Caco-2 (cell line): ENCODE data around the gene KCNIP2. TPM values are rescaled to one million over a fixed set of nuclear protein-coding genes. Genes with fewer than 3 reads are reported as not detected.

Experiments used
- BruUV-seq: library from RNA; stranded (reverse); fragments of 400-500 nt; replicated peaks from 2 replicates; lab custom pipeline; 2021; lab: Mats Ljungman, UMichigan
- CTCF ChIA-PET: fragments of 300-600 bp; sonication (Branson Sonifier 250); formaldehyde crosslinking; loops from one replicate; lab custom pipeline; 2022; ENCODE audit warnings: antibody characterized with exemption; lab: Charles Lee
- POLR2A ChIA-PET: fragments of 300-600 bp; sonication (Branson Sonifier 250); formaldehyde crosslinking; loops from one replicate; lab custom pipeline; 2022; ENCODE audit warnings: antibody characterized with exemption; lab: Charles Lee
- DNase-seq, 2 experiments: peaks; one replicate each; pipeline versions ENCODE4 v3.0.0 to v3.0.0-alpha.2; 2020 to 2022
- H3K27me3 ChIP-seq: replicated peaks from 2 replicates; pipeline ENCODE4 v1.6.0; 2011; ENCODE audit warnings: low read length; ENCODE audit not compliant: control insufficient read depth, insufficient read depth
- H3K36me3 ChIP-seq: 2 replicates; pipeline ENCODE4 v1.5.1; 2011; ENCODE audit warnings: low read length; ENCODE audit not compliant: control insufficient read depth, insufficient read depth
- H3K4me1 ChIP-seq: fragments of 250-450 bp; sonication (Bioruptor Pico); 2 replicates; pipeline ENCODE4 v1.5.1; 2020; ENCODE audit warnings: mild to moderate bottlenecking
- H3K4me3 ChIP-seq: 2 replicates; pipeline ENCODE4 v1.5.1; 2011; ENCODE audit warnings: low read depth, mild to moderate bottlenecking, control low read depth, low read length
- H3K9me3 ChIP-seq: fragments of 250-450 bp; sonication (Bioruptor Pico); 2 replicates; pipeline ENCODE4 v1.5.1; 2020; ENCODE audit warnings: mild to moderate bottlenecking, moderate library complexity
- H3K27ac Mint-ChIP-seq: one replicate; pipeline ENCODE4 v1.8.0; 2022; ENCODE audit warnings: mixed read lengths; ENCODE audit not compliant: unreplicated experiment
- H3K27me3 Mint-ChIP-seq: one replicate; pipeline ENCODE4 v1.8.0; 2022; ENCODE audit warnings: mixed read lengths; ENCODE audit not compliant: insufficient read depth, unreplicated experiment
- H3K36me3 Mint-ChIP-seq: one replicate; pipeline ENCODE4 v1.8.0; 2022; ENCODE audit warnings: mild to moderate bottlenecking, mixed read lengths; ENCODE audit not compliant: insufficient read depth, unreplicated experiment
- H3K4me1 Mint-ChIP-seq: one replicate; pipeline ENCODE4 v1.8.0; 2022; ENCODE audit warnings: low read depth, mixed read lengths; ENCODE audit not compliant: unreplicated experiment
- H3K4me3 Mint-ChIP-seq: one replicate; pipeline ENCODE4 v1.8.0; 2022; ENCODE audit warnings: mild to moderate bottlenecking, moderate library complexity, mixed read lengths; ENCODE audit not compliant: unreplicated experiment
- H3K9me3 Mint-ChIP-seq: one replicate; pipeline ENCODE4 v1.8.0; 2022; ENCODE audit warnings: mixed read lengths; ENCODE audit not compliant: unreplicated experiment
- intact Hi-C: fragments of 100-400 bp; cut with micrococcal nuclease; formaldehyde crosslinking; loops from one replicate; pipeline ENCODE4 v1.10.0; 2022; ENCODE audit not compliant: unreplicated experiment
- total RNA-seq: library from RNA; stranded (reverse); gene quantifications from 2 replicates; pipeline ENCODE4 v1.2.3, GENCODE V29; 2022
- TF ChIP-seq, protein P1 (sequence below), 2 experiments: fragments of 200-600 bp in 1 of 2; IDR thresholded peaks; 1 replicate in 1 of 2; 2 replicates in 1 of 2; pipeline versions ENCODE4 v1.5.1 to v1.8.0; 2011 to 2022; ENCODE audit warnings: antibody characterized with exemption in 1 of 2, control low read depth in 1 of 2, inconsistent platforms in 1 of 2, low read depth in 1 of 2, low read length in 1 of 2, mild to moderate bottlenecking in 1 of 2, moderate library complexity in 1 of 2; ENCODE audit not compliant: insufficient read depth in 1 of 2, severe bottlenecking in 1 of 2, unreplicated experiment in 1 of 2

KCNIP2 gene
- total RNA-seq, 1 experiment from 2014 or later, result 6.1 TPM

DNA sequence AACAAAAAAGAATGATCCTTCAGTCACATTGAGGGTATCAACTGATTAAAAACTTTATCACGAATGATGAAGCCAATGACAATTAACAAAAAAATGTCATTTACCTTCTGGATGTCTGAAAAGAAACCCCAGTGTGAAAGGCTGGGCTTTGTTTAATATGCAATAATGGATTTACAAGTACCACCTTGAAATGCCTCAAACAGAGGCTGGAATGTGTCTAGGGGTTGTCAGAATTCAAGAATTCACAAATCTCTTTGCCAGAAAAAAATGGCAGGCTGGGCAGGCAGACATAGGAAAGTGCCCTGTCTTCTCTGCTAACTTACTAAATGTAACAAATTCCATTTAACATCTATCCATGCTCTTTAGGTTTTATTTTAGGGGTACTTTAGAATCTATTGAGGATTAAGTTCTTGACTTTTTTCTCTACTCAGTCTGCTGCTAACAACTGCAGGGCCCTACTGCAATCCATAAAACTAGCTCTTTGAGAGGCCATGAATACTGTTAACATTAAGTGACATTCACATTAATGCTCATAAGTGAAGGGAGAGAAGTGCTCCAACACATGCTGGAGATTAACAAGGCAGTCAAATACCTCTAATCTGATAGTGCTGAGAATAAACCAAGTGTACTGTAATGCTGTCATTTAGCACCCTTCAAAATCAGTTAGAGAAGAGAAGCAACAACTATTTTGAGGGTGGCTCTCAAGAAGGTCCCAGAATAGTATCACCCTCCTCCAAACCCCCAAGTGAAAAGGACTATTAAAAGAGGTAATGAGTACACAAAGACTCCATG lies 43.1 kb upstream of the KCNIP2 start:
- H3K36me3 Mint-ChIP-seq, result peaks cover 14% of the 10 kb centered on the region
- no TSS peak for BruUV-seq
- POLR2A ChIA-PET, result no interaction called here
- no peak overlapping the region for H3K27ac Mint-ChIP-seq
- H3K9me3 ChIP-seq, result no peaks in the 10 kb centered on the region
- no peak for DNase-seq
- H3K36me3 ChIP-seq, result no peaks in the 10 kb centered on the region
- no peaks in the 10 kb centered on the region for H3K9me3 Mint-ChIP-seq
- peaks cover 4% of the 10 kb centered on the region for H3K4me1 Mint-ChIP-seq
- H3K4me3 ChIP-seq, result no peak overlapping the region
- H3K4me3 Mint-ChIP-seq, result no peak overlapping the region
- no peaks in the 10 kb centered on the region for H3K27me3 Mint-ChIP-seq
- CTCF ChIA-PET, result interaction anchor here (4.6 kb wide), 1 partner anchor 122 kb away, joined by 73 read pairs; no protein-coding TSS in a partner anchor
- H3K4me1 ChIP-seq, result peaks cover 7% of the 10 kb centered on the region; the same call in 1 of the 2 replicates
- no peaks in the 10 kb centered on the region for H3K27me3 ChIP-seq
- intact Hi-C loops, result loop anchor here (5.0 kb wide), 1 partner anchor 49 kb away; no protein-coding TSS in a partner anchor
- TF ChIP-seq, protein P1, sequence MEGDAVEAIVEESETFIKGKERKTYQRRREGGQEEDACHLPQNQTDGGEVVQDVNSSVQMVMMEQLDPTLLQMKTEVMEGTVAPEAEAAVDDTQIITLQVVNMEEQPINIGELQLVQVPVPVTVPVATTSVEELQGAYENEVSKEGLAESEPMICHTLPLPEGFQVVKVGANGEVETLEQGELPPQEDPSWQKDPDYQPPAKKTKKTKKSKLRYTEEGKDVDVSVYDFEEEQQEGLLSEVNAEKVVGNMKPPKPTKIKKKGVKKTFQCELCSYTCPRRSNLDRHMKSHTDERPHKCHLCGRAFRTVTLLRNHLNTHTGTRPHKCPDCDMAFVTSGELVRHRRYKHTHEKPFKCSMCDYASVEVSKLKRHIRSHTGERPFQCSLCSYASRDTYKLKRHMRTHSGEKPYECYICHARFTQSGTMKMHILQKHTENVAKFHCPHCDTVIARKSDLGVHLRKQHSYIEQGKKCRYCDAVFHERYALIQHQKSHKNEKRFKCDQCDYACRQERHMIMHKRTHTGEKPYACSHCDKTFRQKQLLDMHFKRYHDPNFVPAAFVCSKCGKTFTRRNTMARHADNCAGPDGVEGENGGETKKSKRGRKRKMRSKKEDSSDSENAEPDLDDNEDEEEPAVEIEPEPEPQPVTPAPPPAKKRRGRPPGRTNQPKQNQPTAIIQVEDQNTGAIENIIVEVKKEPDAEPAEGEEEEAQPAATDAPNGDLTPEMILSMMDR (IDR thresholded peaks at IDR 0.05; ENCODE audit: insufficient read depth in 1 of 2, low read depth in 1 of 2, low read length in 1 of 2, severe bottlenecking in 1 of 2, unreplicated experiment in 1 of 2), result no peak

GRCh38 chr10:101881036-101881774 lies 37.6 kb upstream of the KCNIP2 start:
- H3K4me1 Mint-ChIP-seq, result peaks cover 6% of the 10 kb centered on the region
- no peak overlapping the region for H3K4me3 Mint-ChIP-seq
- no peaks in the 10 kb centered on the region for H3K9me3 ChIP-seq
- intact Hi-C loops, result no loop called here
- peaks cover 8% of the 10 kb centered on the region; the same call in 1 of the 2 replicates for H3K4me1 ChIP-seq
- TF ChIP-seq, protein P1 (IDR thresholded peaks at IDR 0.05; ENCODE audit: insufficient read depth in 1 of 2, low read depth in 1 of 2, low read length in 1 of 2, severe bottlenecking in 1 of 2, unreplicated experiment in 1 of 2), result no peak
- peaks cover 19% of the 10 kb centered on the region for H3K36me3 Mint-ChIP-seq
- no peak for DNase-seq
- no TSS peak for BruUV-seq
- no peak overlapping the region for H3K27ac Mint-ChIP-seq
- POLR2A ChIA-PET, result no interaction called here
- H3K9me3 Mint-ChIP-seq, result no peaks in the 10 kb centered on the region
- CTCF ChIA-PET, result no interaction called here
- 0 out of 2 replicates have a peak, but pooled peaks cover 3% of the 10 kb centered on the region for H3K36me3 ChIP-seq
- H3K27me3 Mint-ChIP-seq, result no peaks in the 10 kb centered on the region
- H3K4me3 ChIP-seq, result no peak overlapping the region
- no peaks in the 10 kb centered on the region for H3K27me3 ChIP-seq

- BruUV-seq, result no TSS peak
- Histone ChIP-seq H3K4me3 (no peak overlapping the region), H3K9me3 (no peaks in the 10 kb centered on the region), H3K27me3 (no peaks in the 10 kb centered on the region), H3K36me3 (0 out of 2 replicates have a peak, but pooled peaks cover 3% of the 10 kb centered on the region), H3K4me1 (peaks cover 8% of the 10 kb centered on the region; the same call in 1 of the 2 replicates)
- ChIA-PET CTCF (interaction anchor here (0.9 kb wide), 1 partner anchor 10 kb away, joined by 4 read pairs; no protein-coding TSS in a partner anchor), POLR2A (interaction anchor here (0.5 kb wide), 1 partner anchor 62 kb away, joined by 3 read pairs; no protein-coding TSS in a partner anchor)
- H3K36me3 Mint-ChIP-seq, result peaks cover 16% of the 10 kb centered on the region
- DNase-seq, result no peak
- H3K27me3 Mint-ChIP-seq, result no peaks in the 10 kb centered on the region
- no peaks in the 10 kb centered on the region for H3K9me3 Mint-ChIP-seq
- TF ChIP-seq, protein P1 (IDR thresholded peaks at IDR 0.05; ENCODE audit: insufficient read depth in 1 of 2, low read depth in 1 of 2, low read length in 1 of 2, severe bottlenecking in 1 of 2, unreplicated experiment in 1 of 2), result no peak
- no peak overlapping the region for H3K4me3 Mint-ChIP-seq
- H3K4me1 Mint-ChIP-seq, result peaks cover 6% of the 10 kb centered on the region
- intact Hi-C loops, result no loop called here
- no peak overlapping the region for H3K27ac Mint-ChIP-seq
Measured at GRCh38 chr10:101880232-101880573, 36.6 kb upstream of the KCNIP2 start.
